ENCODE measurements around the gene TRIM72.
"Not testable (repeated sequence)": the region's sequence is repeated elsewhere in the genome, so short reads cannot be mapped to it uniquely, and the experiment has no call there.

Gene TRIM72

GRCh38 chr16:31190818-31191444 is 23.0 kb upstream of the TRIM72 start:
- no peak for DNase-seq

- no peak for DNase-seq
Measured at GRCh38 chr16:31191697-31192428, 22.1 kb upstream of the TRIM72 start.

- no peak for DNase-seq
Measured at GRCh38 chr16:31192856-31193642, 20.9 kb upstream of the TRIM72 start.

GRCh38 chr16:31193874-31194273 is 20.0 kb upstream of the TRIM72 start:
- DNase-seq = no peak

GRCh38 chr16:31194898-31195297 is 19.0 kb upstream of the TRIM72 start:
- DNase-seq = no peak

- not testable (repeated sequence) for DNase-seq
Measured at GRCh38 chr16:31195861-31196260, 18.1 kb upstream of the TRIM72 start.

GRCh38 chr16:31196324-31197088 is 17.4 kb upstream of the TRIM72 start:
- DNase-seq = no peak

- DNase-seq = no peak
Measured at GRCh38 chr16:31198207-31198882, 15.6 kb upstream of the TRIM72 start.

- no peak for DNase-seq
Measured at GRCh38 chr16:31199430-31200041, 14.4 kb upstream of the TRIM72 start.

- DNase-seq = not testable (repeated sequence)
Measured at GRCh38 chr16:31200111-31200510, 13.8 kb upstream of the TRIM72 start.

GRCh38 chr16:31200821-31201568 is 12.9 kb upstream of the TRIM72 start:
- no peak for DNase-seq

GRCh38 chr16:31201582-31202413 is 12.1 kb upstream of the TRIM72 start:
- no peak for DNase-seq

- DNase-seq = no peak
Measured at GRCh38 chr16:31202414-31203375, 11.2 kb upstream of the TRIM72 start, which contains the start of gene PYCARD. PYCARD (minus strand) TSS chr16:31202760; CDS start chr16:31202690, 70 bp downstream.

GRCh38 chr16:31204871-31205666 is 8.8 kb upstream of the TRIM72 start:
- no peak for DNase-seq

- DNase-seq = no peak
Measured at GRCh38 chr16:31206776-31207175, 7.1 kb upstream of the TRIM72 start.

GRCh38 chr16:31213342-31213741 is 577 bp upstream of the TRIM72 start:
- DNase-seq = no peak

GRCh38 chr16:31214708-31215286 is 878 bp downstream of the TRIM72 start:
- DNase-seq = no peak

Data from NCI-H446 treated with DMSO at 0.1 percent for 48 hours (cell line).